HG02623 (cell line): ENCODE results near the gene JMJD1C.
"Not testable (repeated sequence)": the region's sequence is repeated elsewhere in the genome, so short reads cannot be mapped to it uniquely, and the experiment has no call there.

Experiments used
- ATAC-seq: cut with Tn5 transposase; IDR thresholded peaks from one replicate; pipeline ENCODE4 v1.9.1; 2021; ENCODE audit warnings: moderate library complexity; ENCODE audit not compliant: unreplicated experiment

JMJD1C gene

DNA sequence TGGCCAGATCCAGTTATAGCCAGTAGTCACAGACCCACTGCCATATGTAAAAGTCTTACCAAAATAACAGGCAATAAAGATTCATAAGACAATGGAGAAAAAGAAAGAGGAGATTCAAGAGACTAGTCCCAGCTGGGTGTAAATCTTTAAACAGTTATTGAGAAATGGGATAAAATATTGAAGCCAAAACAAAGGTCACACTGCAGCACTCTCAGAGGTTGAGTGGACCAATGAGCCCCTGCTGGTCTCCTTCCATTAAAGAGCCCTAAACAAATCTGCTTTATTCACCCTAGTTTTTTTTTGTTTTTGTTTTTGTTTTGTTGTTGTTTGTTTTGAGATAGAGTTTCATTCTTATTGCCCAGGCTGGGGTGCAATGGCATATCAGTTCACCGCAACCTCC is 98.8 kb downstream of the JMJD1C start:
- no peak for ATAC-seq

DNA sequence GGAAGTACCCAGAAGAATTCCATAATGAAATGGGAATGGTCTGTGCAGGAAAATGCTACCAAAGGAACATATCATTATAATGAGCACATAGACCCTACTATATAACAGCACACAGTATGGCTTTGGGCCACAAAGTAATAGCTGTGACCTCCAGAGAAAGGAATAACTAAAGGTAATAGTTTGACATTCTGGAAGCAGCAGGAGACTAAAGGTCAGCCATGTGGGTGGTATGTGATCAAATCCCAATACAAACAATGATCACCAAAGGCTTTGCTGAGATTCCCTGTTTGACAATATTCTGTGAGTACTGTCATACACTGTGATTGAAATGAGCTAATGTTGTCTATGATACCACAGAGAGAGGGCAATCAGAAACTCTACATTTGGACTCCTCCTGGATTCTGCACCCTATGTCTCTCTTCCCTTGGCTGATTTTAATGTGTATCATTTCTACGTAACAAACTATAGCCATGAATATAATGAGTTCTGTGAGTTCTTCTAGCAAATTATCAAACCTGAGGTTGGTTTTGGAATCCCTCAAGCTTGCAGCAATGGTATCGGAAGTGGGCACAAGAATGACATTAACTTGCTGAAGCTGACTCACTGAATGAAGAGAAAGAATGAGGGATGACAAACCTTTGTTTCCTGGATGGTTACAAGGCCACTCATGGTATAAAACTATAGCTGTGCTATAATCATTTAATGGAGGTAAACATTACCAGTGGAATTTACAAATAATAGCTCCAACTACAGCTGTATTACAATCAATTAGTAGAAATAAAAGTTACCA is 99.6 kb downstream of the JMJD1C start:
- no peak for ATAC-seq

DNA sequence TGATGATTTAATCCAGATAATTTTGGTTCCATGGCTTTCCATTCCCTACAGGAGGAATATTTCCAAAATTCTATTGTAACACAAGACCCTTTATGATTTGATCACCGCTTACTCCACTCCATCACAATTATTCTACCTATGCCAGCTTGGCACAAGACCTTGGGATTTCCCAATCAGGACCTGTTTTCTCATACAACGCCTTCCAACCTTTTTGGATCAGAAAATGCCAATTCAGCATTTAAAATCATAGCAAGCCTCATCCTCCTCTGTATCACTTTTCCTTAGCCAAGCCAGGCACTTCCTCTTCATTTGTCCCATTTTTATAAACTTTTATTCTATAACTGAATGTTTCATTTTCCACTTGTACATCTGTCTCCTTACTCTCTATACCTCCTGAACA is 100.9 kb downstream of the JMJD1C start:
- ATAC-seq = no peak

DNA sequence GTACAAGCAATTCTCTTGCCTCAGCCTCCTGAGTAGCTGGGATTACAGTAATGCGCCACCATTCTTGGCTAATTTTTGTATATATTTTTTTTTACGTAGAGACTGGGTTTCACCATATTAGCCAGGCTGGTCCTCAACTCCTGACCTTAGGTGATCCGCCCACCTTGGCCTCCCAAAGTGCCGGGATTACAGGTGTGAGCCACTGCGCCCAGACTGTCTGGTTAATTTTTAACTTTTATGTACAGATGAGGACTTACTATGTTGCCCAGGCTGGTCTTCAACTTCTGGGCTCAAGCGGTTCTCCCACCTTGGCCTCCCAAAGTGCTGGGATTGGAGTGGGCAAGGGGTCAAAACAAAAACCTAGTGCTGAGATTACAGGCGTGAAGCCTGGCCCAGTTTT is 101.8 kb downstream of the JMJD1C start:
- no peak for ATAC-seq

DNA sequence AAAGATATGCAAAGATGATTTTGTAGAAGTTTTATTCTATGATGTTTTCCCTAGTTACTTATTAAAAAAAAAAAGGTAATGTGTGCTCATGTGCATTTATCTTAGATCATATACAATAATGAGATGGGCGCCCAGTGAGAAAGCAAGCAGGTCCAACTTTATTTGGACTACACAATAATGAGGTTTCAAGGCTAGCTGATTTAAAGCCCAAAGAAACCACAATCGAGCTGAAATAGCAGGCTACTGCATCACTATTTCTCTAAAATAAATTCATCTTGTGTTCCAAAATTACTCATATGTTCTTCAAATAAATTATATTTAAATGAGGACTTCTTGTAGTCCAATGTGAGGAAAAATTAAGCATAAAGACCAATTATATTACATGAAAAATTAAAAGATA is 110.1 kb downstream of the JMJD1C start:
- no peak for ATAC-seq

DNA sequence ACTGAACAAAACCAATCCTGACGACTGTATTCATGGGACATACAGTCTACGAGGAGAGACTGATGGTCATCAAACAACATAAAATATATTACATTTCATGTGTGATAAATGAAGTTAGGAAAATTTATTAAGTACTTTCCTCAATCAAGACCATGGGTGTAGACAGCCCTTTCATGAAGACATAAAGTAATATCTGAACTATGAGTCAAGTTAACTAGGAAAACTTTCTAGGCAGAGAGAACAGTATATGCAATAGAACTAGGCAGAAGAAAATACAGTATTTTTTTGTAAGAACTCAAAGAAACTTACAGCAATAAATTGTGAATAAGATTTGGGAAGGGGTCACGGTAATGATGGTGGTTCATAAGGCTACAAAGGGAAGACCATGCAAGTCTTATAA is 112.8 kb downstream of the JMJD1C start:
- no peak for ATAC-seq

DNA sequence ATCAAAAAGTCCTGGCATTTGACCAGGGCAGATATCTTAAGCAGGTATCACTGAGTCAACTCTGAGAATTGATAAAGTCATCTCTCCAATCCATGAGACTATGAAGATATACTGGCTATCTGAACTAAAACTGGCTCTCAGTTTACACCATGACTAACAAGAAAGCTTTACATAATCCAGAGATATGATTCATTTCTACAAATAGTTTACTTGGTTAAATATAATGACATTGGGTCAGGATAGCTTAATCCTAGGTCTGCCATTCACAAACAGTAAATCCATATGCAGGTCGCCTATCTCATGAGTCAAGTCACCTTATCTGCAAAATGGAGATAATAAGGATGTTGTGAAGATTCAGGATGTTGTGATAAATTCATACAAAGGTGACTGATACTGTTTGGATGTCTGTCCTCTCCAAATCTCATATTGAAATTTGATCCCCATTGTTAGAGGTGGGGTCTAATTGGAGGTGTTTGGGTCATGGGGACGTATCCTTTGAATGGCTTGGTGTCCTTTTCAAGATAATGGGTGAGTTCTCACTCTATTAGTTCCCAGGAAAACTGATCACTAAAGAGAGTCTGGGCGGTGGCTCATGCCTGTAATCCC is 117.4 kb downstream of the JMJD1C start:
- no peak for ATAC-seq

DNA sequence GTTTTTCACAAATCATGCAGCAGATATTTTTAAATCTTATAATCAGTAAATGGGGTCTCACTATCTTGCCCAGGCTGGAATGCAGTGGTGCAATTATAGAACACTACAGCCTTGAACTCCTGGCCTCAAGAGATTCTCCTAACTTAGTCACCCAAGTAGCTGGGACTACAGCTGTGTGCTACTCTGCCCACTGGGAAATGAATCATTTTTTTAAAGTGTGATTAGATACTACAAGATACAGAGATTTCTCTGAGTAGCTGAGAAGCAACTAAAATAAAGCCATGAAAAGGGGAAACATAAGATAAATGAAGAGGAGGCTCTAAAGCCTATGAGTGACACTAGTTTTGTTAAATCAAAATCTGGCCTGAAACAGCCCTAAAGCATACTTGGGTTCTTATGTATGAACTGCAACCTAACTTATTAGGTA is 119.7 kb downstream of the JMJD1C start:
- no peak for ATAC-seq

DNA sequence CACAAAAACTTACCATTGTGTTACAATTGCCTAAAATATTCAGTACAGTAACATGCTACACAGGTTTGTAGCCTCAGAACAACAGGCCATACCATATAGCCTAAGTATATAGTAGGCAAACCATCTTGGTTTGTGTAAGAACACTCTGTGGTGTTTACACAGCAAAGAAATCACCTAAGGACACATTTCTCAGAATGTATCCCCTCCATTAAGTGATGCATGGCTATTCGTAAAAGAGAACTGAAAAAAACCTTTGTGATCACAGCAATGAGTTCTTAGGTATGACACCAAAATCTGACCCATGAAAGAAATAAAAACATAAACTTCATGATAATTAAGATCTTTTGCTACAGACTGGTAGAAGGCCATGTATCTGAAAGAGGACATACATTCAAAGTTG is 121.5 kb downstream of the JMJD1C start:
- no peak for ATAC-seq

DNA sequence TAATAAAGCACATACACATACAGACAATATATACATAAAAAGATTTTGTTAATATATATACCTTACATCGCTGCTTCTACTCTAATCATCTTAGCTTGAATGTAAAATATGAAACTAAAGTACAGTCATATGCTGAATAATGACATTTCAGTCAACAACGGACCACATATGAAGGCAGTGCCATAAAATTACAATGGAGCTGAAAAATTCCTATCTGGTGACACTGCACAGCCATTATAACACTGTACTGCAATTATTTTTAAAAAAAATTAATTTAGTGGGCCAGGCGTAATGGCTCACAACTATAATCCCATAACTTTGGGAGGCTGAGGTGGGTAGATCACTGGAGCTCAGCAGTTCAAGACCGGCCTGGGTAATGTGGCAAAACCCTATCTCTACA is 122.3 kb downstream of the JMJD1C start:
- ATAC-seq = no peak

DNA sequence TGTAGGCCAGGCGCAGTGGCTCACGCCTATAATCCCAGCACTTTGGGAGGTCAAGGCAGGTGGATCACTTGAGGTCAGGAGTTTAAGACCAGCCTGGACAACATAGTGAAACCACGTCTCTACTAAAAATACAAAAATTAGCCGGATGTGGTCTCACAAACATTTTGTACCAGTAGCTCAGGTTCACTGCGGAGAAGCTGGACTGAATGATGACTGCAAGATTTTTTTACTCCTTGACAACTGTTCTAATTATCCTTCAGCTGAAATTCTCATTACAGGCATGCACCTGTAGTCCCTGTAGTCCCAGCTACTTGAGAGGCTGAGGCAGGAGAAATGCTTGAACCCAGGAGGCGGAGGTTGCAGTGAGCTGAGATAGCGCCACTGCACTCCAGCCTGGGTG is 126.1 kb downstream of the JMJD1C start:
- ATAC-seq = not testable (repeated sequence)

DNA sequence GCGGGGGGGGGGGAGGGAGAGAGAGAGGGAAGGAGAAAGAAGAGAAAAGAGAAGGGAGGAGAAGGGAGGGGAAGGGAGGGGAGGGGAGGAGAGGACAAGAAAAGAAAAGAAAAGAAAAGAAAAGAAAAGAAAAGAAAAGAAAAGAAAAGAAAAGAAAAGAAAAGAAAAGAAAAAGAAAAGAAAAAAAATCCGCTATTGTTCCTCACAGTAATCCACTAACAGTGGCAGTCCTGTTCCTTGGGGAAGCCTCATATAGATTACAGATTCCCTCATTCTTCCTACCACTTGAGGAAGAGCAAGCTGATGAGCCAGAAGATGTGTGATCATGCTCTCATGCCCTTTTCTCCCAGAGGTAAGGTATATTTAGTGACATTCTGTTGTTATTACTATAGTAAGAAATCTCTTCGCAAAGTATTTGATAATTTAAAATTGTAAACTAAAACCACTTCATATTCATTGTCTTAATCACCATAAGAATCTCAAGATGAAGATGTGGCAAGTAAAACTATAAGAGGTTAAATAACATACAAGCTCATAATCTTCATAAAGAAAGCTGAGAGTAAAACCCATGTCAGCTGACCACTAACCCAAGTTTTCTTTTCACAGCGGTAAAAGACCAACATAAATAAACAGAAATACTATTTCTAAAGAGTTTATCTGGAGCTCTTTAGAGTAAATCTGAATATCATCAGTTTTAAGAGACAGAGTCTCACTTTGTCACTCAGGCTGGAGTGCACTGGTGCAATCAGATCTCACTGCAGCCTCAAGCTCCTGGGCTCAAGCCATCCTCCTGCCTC is 128.1 kb downstream of the JMJD1C start:
- no peak for ATAC-seq

DNA sequence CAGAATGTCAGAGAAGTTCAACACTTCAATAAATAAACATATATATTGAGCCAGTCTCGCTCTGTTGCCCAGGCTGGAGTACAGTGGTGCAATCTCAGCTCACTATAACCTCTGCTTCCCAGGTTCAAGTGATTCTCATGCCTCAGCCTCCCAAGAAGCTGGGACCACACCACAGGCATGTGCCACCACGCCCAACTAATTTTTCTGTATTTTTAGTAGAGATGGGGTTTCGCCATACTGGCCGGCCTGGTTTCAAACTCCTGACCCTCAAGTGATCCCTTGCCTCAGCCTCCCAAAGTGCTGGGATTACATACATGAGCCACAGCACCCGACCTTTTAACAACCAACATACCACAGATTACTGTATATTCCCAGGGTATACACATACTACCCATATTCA is 134.2 kb downstream of the JMJD1C start:
- no peak for ATAC-seq

DNA sequence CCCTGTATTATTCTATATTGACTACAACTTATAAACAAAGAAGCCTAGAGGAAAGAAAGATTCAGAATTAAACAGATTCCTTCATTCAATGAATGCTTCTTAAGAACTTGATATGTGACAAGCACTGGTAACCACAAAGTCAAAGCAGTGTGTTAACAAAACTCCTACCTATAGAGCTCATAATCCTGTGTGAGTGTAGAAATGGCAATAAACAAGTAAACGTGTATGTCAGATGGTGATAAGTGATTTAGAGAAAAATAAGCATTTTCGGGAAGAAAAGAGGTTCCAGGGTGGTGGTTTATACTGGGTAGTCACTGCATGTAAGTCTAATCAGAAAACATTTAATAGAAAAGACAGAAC is 141.3 kb downstream of the JMJD1C start:
- ATAC-seq = no peak

DNA sequence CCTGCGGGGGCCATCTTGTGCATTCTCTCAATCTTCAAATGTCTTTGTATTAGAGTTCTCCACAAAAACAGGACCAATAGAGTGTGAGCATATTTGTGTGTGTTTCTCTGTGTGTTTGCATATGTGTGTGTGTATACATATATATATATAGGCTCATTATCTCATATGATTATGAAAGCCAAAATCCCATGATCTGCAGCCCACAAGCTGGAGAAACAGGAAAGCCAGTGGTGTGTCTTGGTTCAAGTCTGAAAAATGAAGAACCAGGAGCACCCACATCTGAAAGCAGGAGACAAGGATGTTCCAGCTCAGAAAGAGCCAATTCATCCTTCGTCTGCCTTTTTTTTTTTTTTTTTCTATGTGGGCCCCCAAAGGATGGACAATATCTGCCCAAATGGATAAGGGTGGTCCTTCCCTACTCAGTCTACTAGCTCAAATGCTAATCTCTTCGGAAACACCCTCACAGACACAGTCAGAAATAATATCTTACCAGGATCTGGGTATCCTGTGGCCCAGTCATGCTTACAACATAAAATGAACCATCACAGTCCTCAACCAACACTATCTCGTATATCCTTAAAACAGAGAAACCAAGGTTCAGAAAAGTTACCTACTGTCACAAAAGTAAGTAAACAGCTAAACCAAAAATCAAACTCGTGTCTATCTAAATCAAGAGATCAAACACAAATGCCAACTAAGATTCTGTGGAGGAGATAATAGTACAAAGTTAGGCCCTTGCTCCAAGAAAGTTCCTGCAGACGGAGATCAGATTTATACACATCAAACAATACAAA is 141.9 kb downstream of the JMJD1C start:
- ATAC-seq = no peak

DNA sequence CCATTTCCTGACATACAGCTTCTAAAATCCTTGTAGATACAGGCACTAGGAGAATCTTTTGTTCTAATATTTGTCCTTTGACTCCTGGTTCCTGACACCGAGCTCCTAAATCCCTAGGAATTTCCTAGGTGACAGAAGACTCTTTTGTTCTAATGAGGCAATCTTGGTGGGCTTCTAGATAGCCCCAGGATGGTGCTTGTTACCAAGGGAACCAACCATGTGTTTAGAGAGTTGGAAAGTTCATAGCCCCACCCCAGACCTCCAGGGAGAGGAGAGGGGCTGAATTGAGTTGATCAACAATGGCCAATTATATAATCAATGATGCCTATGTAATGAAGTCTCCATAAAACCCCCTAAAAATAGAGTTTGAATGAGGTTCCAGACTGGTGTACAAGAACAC is 145.1 kb downstream of the JMJD1C start:
- no peak for ATAC-seq

DNA sequence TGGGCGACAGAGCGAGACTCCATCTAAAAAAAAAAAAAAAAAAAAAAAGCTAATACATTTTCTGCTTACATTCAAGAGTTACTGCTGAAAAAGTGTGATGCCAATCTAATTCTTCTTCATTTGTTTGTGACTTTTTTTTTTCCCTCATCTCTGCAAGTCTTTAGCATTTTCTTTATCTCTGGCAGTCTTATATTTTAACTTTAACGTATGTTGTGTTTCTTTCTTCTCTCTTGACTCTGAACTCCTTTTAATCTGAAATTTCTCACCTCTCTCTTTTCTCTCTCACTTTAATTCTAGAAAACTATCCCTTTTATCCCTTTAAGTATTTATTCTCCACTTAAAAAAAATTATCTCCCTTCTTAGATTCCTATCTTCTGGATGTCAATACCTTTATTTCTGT is 146.5 kb downstream of the JMJD1C start:
- ATAC-seq = no peak

DNA sequence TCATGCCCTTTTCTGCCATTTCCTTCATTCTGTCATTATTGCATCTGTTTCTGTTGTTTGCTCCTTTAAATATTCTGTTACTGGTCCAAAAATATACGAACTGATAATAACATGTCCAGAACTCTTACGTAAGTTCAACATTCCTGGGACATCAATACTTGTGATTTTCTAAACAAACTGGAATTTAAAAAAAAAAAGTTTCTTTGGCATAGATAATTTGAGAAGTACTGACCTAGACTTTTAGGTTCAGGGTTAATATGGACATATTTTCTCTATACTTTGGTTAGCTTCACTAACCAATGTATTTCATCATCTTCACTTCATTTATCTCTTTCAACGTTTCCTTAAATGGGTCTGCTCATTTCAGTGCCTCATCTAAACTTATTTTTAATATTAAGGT is 147.3 kb downstream of the JMJD1C start:
- ATAC-seq = no peak

DNA sequence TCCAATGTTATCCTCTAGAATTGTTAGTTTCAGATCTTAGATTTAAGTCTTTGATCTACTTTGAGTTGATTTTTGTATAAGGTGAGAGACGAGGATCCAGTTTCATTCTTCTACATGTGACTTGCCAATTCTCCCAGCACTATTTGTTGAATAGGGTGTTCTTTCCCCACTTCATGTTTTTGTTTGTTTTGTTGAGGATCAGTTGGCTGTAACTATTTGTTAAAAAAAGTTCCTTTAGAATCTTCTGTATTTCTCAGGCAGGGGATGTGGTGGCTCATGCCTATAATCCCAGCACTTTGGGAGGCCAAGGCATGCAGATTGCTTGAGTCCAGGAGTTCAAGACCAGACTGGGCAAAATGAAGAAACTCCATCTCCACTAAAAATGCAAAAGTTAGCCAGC is 151.8 kb downstream of the JMJD1C start:
- no peak for ATAC-seq

DNA sequence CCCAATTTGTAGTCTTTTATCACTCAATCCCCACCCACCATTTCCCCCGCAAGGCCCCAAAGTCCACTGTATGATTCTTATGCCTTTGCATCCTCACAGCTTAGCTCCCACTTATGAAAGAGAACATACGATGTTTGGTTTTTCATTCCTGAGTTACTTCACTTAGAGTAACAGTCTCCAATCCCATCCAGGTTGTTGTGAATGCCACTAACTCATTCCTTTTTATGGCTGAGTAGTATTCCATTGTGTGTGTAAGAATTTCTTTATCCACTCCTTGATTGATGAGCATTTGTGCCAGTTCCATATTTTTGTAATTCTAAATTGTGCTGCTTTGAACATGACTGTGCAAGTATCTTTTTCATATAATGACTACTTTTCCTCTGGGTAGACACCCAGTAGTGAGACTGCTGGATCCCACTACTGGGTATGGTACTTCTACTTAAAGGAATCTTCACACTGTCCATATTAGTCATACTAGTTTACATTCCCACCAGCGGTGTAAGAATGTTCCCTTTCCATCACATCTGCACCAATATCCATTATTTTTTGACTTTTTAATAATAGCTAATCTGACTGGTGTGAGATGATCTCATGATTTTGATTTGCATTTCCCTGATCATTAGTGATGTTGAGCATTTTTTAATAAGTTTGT is 152.6 kb downstream of the JMJD1C start:
- ATAC-seq = no peak

DNA sequence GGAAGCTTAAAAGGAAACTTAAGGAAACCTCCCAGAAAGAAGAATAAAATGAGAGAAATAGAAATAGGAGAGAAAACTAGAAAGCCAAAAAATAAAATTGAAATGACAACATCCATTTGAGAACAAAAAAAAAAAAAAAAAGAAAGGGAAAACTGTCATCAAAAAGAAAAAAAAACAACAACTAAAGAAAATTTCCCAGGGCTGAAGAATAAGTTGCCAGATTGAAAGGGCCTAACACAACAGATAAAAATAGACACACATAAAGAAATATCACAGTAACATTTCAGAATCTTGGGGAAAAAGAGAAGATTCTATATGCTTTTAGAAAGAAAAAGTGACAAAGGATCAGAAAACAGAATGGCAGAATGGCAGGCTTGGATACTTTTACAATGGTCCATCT is 157.1 kb downstream of the JMJD1C start:
- ATAC-seq = no peak
